HepG2 (cell line): ENCODE measurements around the gene PRSS33. TPM values are rescaled to one million over a fixed set of nuclear protein-coding genes. Genes with fewer than 3 reads are reported as not detected.

Source experiments
- BRF2 ChIP-seq: sonication (generic); formaldehyde crosslinking; IDR thresholded peaks from 2 replicates; pipeline ENCODE4 v1.8.1; 2022; ENCODE audit warnings: mild to moderate bottlenecking, missing genetic modification reagents
- CENPT ChIP-seq: sonication (generic); formaldehyde crosslinking; IDR thresholded peaks from 2 replicates; pipeline ENCODE4 v1.8.0; 2022; ENCODE audit warnings: low read depth, mild to moderate bottlenecking, moderate library complexity, missing genetic modification reagents
- DNMT3B ChIP-seq: conservative IDR thresholded peaks from 2 replicates; pipeline ENCODE4 v1.6.1; 2016; ENCODE audit warnings: missing biosample characterization, control low read depth
- ELF3 ChIP-seq: IDR thresholded peaks from 2 replicates; pipeline ENCODE4 v1.6.1; 2016; ENCODE audit warnings: missing genetic modification reagents, missing compliant biosample characterization
- ESRRA ChIP-seq: sonication (generic); formaldehyde crosslinking; IDR thresholded peaks from 2 replicates; pipeline ENCODE4 v1.5.1; 2020; ENCODE audit warnings: mild to moderate bottlenecking, low read depth, missing genetic modification reagents
- GATAD2A ChIP-seq: IDR thresholded peaks from 2 replicates; pipeline ENCODE4 v1.6.1; 2016
- HIVEP1 ChIP-seq: sonication (generic); formaldehyde crosslinking; IDR thresholded peaks from 2 replicates; pipeline ENCODE4 v1.4.0; 2020; ENCODE audit warnings: mild to moderate bottlenecking, missing genetic modification reagents
- LRRFIP1 ChIP-seq: sonication (generic); formaldehyde crosslinking; conservative IDR thresholded peaks from 2 replicates; pipeline ENCODE4 v1.4.0; 2020; ENCODE audit warnings: missing genetic modification reagents
- MED1 ChIP-seq: sonication (generic); formaldehyde crosslinking; IDR thresholded peaks from 2 replicates; pipeline ENCODE4 v1.4.0; 2020; ENCODE audit warnings: missing genetic modification reagents
- NBN ChIP-seq: fragments of 450-650 bp; conservative IDR thresholded peaks from 2 replicates; pipeline ENCODE4 v1.6.1; 2017
- NFE2L2 ChIP-seq: fragments of 150-350 bp; IDR thresholded peaks from 2 replicates; pipeline ENCODE4 v1.6.1; 2014; ENCODE audit warnings: low read length
- PRMT3 ChIP-seq: sonication (generic); formaldehyde crosslinking; IDR thresholded peaks from 2 replicates; pipeline ENCODE4 v1.8.1; 2022; ENCODE audit warnings: low read depth, mild to moderate bottlenecking, moderate library complexity, missing genetic modification reagents, borderline replicate concordance
- SNRNP70 ChIP-seq: fragments of 200-400 bp; formaldehyde crosslinking; IDR thresholded peaks from 2 replicates; pipeline ENCODE4 v1.6.1; 2017; ENCODE audit warnings: mild to moderate bottlenecking, low read depth, low read length, moderate library complexity
- TOPORS ChIP-seq: sonication (generic); formaldehyde crosslinking; IDR thresholded peaks from 2 replicates; pipeline ENCODE4 v1.8.0; 2023; ENCODE audit warnings: mild to moderate bottlenecking, missing genetic modification reagents
- ZKSCAN1 ChIP-seq: fragments of 150-350 bp; IDR thresholded peaks from 2 replicates; pipeline ENCODE4 v1.6.1; 2014; ENCODE audit warnings: low read length
- ZNF232 ChIP-seq: sonication (generic); formaldehyde crosslinking; IDR thresholded peaks from 2 replicates; pipeline ENCODE4 v1.4.0; 2020; ENCODE audit warnings: missing genetic modification reagents, borderline replicate concordance
- ZNF33B ChIP-seq: sonication (generic); formaldehyde crosslinking; IDR thresholded peaks from 2 replicates; pipeline ENCODE4 v1.5.1; 2020; ENCODE audit warnings: mild to moderate bottlenecking, missing genetic modification reagents
- polyA plus RNA-seq, 8 experiments: library from polyadenylated mRNA; depleted of rRNA in 3 of 8; stranded (reverse) in 7 of 8; unstranded in 1 of 8; fragments of >200 nt; fragmentation: Illumina TruSeq in 4 of 8; extraction: Trizol in 4 of 8; gene quantifications; 2 replicates each; pipeline versions ENCODE4 v1.2.1 to v1.2.3, GENCODE V29; 2011 to 2016; ENCODE audit warnings: low read depth in 4 of 8, missing spikeins in 1 of 8, mixed read lengths in 1 of 8; ENCODE audit not compliant: insufficient read depth in 1 of 8
- total RNA-seq, 5 experiments: library from RNA; depleted of rRNA; stranded (reverse); fragments of >200 nt; fragmentation: Illumina TruSeq; extraction: Trizol; gene quantifications; 2 replicates each; pipeline ENCODE4 v1.2.3, GENCODE V29; 2016; ENCODE audit warnings: low read depth in 1 of 5
- TF ChIP-seq, protein P1 (sequence below): sonication (generic); formaldehyde crosslinking; IDR thresholded peaks from 2 replicates; pipeline ENCODE4 v1.8.0; 2023; ENCODE audit warnings: mild to moderate bottlenecking, missing genetic modification reagents
- TF ChIP-seq, protein P2 (sequence below): sonication (generic); formaldehyde crosslinking; conservative IDR thresholded peaks from 2 replicates; pipeline ENCODE4 v1.8.1; 2023; ENCODE audit warnings: missing genetic modification reagents
- TF ChIP-seq, protein P3 (sequence below): sonication (generic); formaldehyde crosslinking; IDR thresholded peaks from 2 replicates; pipeline ENCODE4 v1.4.0; 2020; ENCODE audit warnings: missing genetic modification reagents

The PRSS33 gene
- total and polyA plus RNA-seq, 2 of the 13 experiments (the other 11 are each of a cell fraction or from before 2014, with no cell fraction given): not detected

GRCh38 chr16:2751577-2752034 is 35.8 kb downstream of the PRSS33 start (continued):
- no peak for TF ChIP-seq ZKSCAN1
- TF ChIP-seq BRF2 (CRISPR knock-in tag): no peak
- TF ChIP-seq ELF3: peak; percentile 59
- no peak; the same call in 1 of the 2 replicates for TF ChIP-seq GATAD2A (CRISPR knock-in tag)
- no peak; the same call in 1 of the 2 replicates for TF ChIP-seq ESRRA (CRISPR knock-in tag)
- TF ChIP-seq PRMT3 (CRISPR knock-in tag): no peak
- no peak for TF ChIP-seq TOPORS
- TF ChIP-seq, protein P1, sequence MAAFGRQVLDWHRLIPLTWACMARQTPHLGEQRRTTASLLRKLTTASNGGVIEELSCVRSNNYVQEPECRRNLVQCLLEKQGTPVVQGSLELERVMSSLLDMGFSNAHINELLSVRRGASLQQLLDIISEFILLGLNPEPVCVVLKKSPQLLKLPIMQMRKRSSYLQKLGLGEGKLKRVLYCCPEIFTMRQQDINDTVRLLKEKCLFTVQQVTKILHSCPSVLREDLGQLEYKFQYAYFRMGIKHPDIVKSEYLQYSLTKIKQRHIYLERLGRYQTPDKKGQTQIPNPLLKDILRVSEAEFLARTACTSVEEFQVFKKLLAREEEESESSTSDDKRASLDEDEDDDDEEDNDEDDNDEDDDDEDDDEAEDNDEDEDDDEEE (CRISPR knock-in tag): no peak
- no peak; the same call in 1 of the 2 replicates for TF ChIP-seq ZNF33B (CRISPR knock-in tag)
- TF ChIP-seq DNMT3B (CRISPR knock-in tag): no peak
- TF ChIP-seq, protein P2, sequence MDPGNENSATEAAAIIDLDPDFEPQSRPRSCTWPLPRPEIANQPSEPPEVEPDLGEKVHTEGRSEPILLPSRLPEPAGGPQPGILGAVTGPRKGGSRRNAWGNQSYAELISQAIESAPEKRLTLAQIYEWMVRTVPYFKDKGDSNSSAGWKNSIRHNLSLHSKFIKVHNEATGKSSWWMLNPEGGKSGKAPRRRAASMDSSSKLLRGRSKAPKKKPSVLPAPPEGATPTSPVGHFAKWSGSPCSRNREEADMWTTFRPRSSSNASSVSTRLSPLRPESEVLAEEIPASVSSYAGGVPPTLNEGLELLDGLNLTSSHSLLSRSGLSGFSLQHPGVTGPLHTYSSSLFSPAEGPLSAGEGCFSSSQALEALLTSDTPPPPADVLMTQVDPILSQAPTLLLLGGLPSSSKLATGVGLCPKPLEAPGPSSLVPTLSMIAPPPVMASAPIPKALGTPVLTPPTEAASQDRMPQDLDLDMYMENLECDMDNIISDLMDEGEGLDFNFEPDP (CRISPR knock-in tag): no peak
- no peak for TF ChIP-seq ZNF232
- TF ChIP-seq, protein P3, sequence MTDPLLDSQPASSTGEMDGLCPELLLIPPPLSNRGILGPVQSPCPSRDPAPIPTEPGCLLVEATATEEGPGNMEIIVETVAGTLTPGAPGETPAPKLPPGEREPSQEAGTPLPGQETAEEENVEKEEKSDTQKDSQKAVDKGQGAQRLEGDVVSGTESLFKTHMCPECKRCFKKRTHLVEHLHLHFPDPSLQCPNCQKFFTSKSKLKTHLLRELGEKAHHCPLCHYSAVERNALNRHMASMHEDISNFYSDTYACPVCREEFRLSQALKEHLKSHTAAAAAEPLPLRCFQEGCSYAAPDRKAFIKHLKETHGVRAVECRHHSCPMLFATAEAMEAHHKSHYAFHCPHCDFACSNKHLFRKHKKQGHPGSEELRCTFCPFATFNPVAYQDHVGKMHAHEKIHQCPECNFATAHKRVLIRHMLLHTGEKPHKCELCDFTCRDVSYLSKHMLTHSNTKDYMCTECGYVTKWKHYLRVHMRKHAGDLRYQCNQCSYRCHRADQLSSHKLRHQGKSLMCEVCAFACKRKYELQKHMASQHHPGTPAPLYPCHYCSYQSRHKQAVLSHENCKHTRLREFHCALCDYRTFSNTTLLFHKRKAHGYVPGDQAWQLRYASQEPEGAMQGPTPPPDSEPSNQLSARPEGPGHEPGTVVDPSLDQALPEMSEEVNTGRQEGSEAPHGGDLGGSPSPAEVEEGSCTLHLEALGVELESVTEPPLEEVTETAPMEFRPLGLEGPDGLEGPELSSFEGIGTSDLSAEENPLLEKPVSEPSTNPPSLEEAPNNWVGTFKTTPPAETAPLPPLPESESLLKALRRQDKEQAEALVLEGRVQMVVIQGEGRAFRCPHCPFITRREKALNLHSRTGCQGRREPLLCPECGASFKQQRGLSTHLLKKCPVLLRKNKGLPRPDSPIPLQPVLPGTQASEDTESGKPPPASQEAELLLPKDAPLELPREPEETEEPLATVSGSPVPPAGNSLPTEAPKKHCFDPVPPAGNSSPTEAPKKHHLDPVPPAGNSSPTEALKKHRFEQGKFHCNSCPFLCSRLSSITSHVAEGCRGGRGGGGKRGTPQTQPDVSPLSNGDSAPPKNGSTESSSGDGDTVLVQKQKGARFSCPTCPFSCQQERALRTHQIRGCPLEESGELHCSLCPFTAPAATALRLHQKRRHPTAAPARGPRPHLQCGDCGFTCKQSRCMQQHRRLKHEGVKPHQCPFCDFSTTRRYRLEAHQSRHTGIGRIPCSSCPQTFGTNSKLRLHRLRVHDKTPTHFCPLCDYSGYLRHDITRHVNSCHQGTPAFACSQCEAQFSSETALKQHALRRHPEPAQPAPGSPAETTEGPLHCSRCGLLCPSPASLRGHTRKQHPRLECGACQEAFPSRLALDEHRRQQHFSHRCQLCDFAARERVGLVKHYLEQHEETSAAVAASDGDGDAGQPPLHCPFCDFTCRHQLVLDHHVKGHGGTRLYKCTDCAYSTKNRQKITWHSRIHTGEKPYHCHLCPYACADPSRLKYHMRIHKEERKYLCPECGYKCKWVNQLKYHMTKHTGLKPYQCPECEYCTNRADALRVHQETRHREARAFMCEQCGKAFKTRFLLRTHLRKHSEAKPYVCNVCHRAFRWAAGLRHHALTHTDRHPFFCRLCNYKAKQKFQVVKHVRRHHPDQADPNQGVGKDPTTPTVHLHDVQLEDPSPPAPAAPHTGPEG (CRISPR knock-in tag): peak; percentile 25; the same call in 1 of the 2 replicates
- TF ChIP-seq MED1 (CRISPR knock-in tag): peak; percentile 59; the same call in 1 of the 2 replicates
- no peak for TF ChIP-seq NFE2L2
- TF ChIP-seq HIVEP1 (CRISPR knock-in tag): no peak
- TF ChIP-seq CENPT (CRISPR knock-in tag): no peak
- TF ChIP-seq SNRNP70: no peak
- TF ChIP-seq LRRFIP1: no peak
- no peak for TF ChIP-seq NBN
